Lower lobe of right lung (tissue), 2 donors: ENCODE data around the gene TTC34. TPM values are rescaled to one million over a fixed set of nuclear protein-coding genes. Genes with fewer than 3 reads are reported as not detected.
A peak's percentile ranks its signal among the peaks of the same experiment; 100 is the strongest.
"Not testable (repeated sequence)": the region's sequence is repeated elsewhere in the genome, so short reads cannot be mapped to it uniquely, and the experiment has no call there.

Experiments used
- ATAC-seq, 2 donors: fragments of 200-7000 bp; cut with Tn5 transposase; one replicate each; pipeline ENCODE4 v1.9.1; 2020 to 2022; ENCODE audit warnings: mild to moderate bottlenecking in 2 of 2, moderate library complexity in 2 of 2
- DNase-seq: peaks from one replicate; pipeline ENCODE4 v3.0.0-alpha.2; 2020
- H3K27ac ChIP-seq: fragments of 200-600 bp; one replicate; pipeline ENCODE4 v1.8.0; 2022
- H3K27me3 ChIP-seq: fragments of 200-600 bp; one replicate; pipeline ENCODE4 v1.8.0; 2022; ENCODE audit warnings: low read depth
- H3K36me3 ChIP-seq: fragments of 200-600 bp; one replicate; pipeline ENCODE4 v1.8.0; 2022; ENCODE audit warnings: mild to moderate bottlenecking
- H3K4me1 ChIP-seq: fragments of 200-600 bp; one replicate; pipeline ENCODE4 v1.8.0; 2022
- H3K4me3 ChIP-seq: fragments of 200-600 bp; one replicate; pipeline ENCODE4 v1.8.0; 2022; ENCODE audit warnings: mild to moderate bottlenecking
- H3K9me3 ChIP-seq: fragments of 200-600 bp; one replicate; pipeline ENCODE4 v1.8.0; 2022
- intact Hi-C: fragments of 100-400 bp; cut with DNase I; formaldehyde crosslinking; loops from one replicate; pipeline ENCODE4 v1.11.0; 2022
- total RNA-seq: library from RNA; stranded (reverse); fragmentation: NEBNext Ultra II Directional; extraction: Animal tissue kit (Norgen Biotek cat#: 25700); gene quantifications from one replicate; pipeline ENCODE4 v1.2.1, GENCODE V29; 2021
- TF ChIP-seq, protein P1 (sequence below): fragments of 200-600 bp; IDR thresholded peaks from one replicate; pipeline ENCODE4 v1.8.0; 2022; ENCODE audit warnings: antibody characterized with exemption, mild to moderate bottlenecking
- donor health status: DM: no; HTN: yes; CAD: no; lungs with severe emphysema.

The TTC34 gene
- total RNA-seq, 1 donor from 2014 or later, result 2.6 TPM

DNA sequence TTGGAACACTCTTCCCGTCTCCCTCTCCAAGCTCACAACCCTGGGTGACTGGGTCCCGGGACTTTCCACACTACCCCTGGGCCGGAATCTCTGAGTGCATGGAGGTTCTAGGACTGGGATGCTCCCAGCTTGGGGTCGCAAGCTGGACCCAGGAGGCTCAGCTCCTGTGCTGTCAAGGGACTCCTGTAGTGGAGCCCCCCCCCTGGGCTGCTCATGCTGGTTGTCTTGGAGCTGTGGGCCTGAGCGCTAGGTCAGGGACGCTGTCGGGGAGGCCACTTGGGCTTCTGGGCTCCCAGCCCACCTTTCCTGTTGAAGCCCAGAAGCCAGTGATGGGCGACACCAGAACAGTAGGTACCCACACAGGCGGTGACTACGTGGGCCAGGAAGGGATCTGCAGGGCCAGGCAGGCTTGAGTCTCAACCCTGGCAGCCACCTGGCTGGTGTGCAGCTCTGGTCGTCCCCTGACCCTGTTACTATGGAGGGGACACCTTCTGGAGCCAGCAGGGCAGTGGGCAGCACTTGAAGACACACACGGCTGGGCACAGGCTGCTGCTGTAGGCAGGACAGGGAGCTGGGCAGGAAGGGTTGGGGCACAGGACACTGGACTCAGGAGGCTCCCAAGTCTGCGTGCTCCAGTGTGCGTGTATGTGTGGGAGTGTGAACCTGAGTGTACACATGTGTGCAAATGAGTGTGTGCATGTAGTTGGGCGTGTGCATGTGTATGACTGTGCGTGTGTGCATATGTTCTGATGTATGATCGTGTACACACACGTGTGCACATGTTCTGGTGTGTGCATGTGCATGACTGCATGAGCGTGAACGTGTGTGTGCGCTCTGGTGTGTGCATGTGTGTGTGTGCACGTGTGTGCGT, 171.6 kb downstream of the TTC34 start:
- H3K27me3 ChIP-seq, result peaks cover 70% of the 10 kb centered on the region
- no peak for DNase-seq
- no peak overlapping the region for H3K4me3 ChIP-seq
- intact Hi-C loops, result no loop called here
- TF ChIP-seq, protein P1, sequence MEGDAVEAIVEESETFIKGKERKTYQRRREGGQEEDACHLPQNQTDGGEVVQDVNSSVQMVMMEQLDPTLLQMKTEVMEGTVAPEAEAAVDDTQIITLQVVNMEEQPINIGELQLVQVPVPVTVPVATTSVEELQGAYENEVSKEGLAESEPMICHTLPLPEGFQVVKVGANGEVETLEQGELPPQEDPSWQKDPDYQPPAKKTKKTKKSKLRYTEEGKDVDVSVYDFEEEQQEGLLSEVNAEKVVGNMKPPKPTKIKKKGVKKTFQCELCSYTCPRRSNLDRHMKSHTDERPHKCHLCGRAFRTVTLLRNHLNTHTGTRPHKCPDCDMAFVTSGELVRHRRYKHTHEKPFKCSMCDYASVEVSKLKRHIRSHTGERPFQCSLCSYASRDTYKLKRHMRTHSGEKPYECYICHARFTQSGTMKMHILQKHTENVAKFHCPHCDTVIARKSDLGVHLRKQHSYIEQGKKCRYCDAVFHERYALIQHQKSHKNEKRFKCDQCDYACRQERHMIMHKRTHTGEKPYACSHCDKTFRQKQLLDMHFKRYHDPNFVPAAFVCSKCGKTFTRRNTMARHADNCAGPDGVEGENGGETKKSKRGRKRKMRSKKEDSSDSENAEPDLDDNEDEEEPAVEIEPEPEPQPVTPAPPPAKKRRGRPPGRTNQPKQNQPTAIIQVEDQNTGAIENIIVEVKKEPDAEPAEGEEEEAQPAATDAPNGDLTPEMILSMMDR, result no peak
- H3K27ac ChIP-seq, result no peak overlapping the region
- H3K36me3 ChIP-seq, result no peaks in the 10 kb centered on the region
- no peak for ATAC-seq
- no peaks in the 10 kb centered on the region for H3K4me1 ChIP-seq
- H3K9me3 ChIP-seq, result no peaks in the 10 kb centered on the region

DNA sequence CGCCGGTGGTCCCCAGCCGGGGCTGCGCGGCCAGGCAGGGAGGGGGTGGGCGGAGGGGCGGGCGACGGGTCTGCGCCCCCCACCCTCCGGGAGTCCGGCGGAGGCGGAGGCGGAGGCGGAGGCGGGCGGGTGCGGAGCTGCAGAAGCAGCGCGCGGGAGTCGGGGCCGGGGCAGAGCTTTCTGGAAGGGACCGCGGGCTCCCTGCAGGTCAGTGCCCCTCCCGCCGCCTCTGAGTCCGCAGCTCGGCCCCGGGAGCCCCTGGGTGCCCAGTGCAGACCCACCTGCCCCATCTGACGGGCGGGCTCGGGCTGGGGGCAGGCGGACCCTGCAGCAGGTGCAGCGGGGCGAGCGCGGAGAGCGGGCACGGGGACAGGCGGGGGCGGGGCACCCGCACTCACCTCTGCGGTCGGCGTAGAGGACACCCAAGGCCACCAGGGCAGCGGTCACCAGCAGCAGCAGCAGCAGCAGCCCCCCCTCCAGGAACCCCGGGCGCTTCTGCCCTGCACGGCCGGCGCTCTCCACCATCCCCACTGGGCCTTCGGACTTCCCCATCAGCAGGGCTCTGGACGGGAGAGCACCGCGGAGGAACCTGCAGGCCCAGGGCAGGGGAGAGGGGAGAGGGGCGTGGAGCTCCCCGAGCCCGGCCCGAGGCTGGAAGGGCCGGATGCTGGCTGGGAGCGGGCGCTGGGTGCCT, 172.4 kb downstream of the TTC34 start:
- no peak overlapping the region for H3K27ac ChIP-seq
- TF ChIP-seq, protein P1, result no peak
- H3K36me3 ChIP-seq, result no peaks in the 10 kb centered on the region
- no peaks in the 10 kb centered on the region for H3K9me3 ChIP-seq
- peaks cover 70% of the 10 kb centered on the region for H3K27me3 ChIP-seq
- intact Hi-C loops, result no loop called here
- no peak overlapping the region for H3K4me3 ChIP-seq
- no peaks in the 10 kb centered on the region for H3K4me1 ChIP-seq
- no peak for ATAC-seq
- peak; percentile 33 for DNase-seq

DNA sequence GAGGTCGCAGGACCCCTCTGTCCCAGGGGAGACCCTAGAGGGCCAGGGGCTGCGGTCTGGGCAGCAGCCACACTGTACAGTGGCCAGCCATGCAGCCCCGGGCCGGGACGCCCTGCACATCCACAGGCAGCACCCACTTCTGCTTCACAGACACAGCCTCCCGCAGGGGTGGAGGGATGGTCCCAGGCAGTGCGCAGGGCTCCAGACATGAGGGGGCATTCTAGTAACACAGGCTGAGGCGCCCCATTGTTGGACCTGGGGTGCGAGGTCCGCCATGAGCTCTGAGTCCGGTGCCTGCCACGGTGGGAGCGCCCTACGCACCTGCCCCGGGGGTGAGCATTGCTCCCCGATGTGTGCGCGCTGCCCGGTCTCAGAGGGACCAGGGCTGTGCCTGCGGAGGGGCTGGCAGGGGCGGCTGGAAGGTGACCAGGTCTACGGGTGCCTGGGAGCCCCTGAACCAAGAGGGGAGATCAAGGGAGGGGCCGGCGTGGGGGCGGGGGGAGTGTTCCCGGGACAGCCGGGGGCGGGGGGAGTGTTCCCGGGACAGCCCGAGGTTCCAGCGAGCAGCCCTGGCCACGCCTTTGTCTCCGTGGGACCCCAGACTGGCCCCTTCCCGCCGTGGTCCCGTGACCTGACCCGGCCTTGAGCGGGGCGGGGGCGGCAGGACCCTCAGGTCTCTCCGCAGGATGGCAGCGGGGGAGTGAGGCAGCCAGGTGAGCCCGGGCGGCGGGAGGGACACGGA, 173.1 kb downstream of the TTC34 start:
- Histone ChIP-seq H3K9me3 (no peaks in the 10 kb centered on the region), H3K4me1 (no peaks in the 10 kb centered on the region), H3K4me3 (no peak overlapping the region), H3K27ac (no peak overlapping the region), H3K36me3 (no peaks in the 10 kb centered on the region), H3K27me3 (peaks cover 64% of the 10 kb centered on the region)
- intact Hi-C loops, result no loop called here
- ATAC-seq (no peak), DNase-seq (peak; percentile 39)
- TF ChIP-seq, protein P1, result no peak

DNA sequence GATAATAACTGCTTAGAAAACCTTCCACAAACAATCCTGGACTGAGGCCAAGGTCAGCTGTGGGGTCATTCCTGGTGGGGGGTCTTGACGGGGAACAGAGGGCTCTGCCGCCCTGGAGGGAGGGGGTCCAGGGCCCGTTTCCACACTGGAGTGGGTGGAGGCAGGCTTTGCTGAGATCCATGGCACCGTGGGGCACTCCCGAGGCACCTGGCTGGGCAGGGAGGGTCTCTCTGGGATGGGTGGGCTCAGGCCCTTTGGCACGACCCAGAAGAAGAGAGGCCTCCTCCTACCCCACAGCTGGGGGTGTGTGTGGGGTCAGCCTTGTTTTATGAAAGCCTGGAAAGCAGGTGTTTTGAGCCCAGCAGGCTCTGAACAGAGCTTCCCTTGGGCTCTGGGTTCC, 173.7 kb downstream of the TTC34 start:
- intact Hi-C loops, result no loop called here
- ATAC-seq (no peak), DNase-seq (peak; percentile 32)
- H3K9me3 ChIP-seq, result no peaks in the 10 kb centered on the region
- no peak overlapping the region for H3K4me3 ChIP-seq
- H3K4me1 ChIP-seq, result no peaks in the 10 kb centered on the region
- no peak overlapping the region for H3K27ac ChIP-seq
- peaks cover 57% of the 10 kb centered on the region for H3K27me3 ChIP-seq
- no peaks in the 10 kb centered on the region for H3K36me3 ChIP-seq
- TF ChIP-seq, protein P1, result no peak

DNA sequence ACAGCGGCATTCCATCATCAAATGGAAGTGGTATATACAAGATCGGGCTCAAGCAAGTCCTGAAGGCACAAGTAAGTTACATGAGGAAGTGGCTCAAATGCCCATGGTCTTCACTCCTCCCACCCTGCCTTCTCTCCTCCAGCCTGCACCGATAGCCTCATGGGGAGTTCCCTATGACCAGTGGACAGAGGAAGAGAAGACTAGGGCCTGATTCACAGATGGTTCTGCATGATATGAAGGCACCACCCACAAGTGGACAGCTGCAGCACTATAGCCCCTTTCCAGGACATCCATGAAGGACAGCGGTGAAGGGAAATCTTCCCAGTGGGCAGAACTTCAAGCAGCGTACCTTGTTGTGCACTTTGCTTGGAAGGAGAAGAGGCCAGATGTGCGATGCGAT, 175.7 kb downstream of the TTC34 start:
- intact Hi-C loops, H3K4me3 ChIP-seq, H3K4me1 ChIP-seq, H3K27ac ChIP-seq, DNase-seq, H3K36me3 ChIP-seq, H3K9me3 ChIP-seq, ATAC-seq: not testable (repeated sequence)
- peaks cover 41% of the 10 kb centered on the region for H3K27me3 ChIP-seq
